SK-N-SH (cell line): ENCODE data around the gene GAP43. TPM values are rescaled to one million over a fixed set of nuclear protein-coding genes. Genes with fewer than 3 reads are reported as not detected.

ENCODE experiments used
- CTCF ChIA-PET: fragments of 300-600, 350-600 bp; formaldehyde crosslinking; extraction: SDS; loops from one replicate; lab custom pipeline; 2021; lab: Yijun Ruan, JAX
- POLR2A ChIA-PET: fragments of 350-600 bp; sonication (Branson Sonifier 250); formaldehyde crosslinking; extraction: SDS; loops from one replicate; lab custom pipeline; 2020; ENCODE audit warnings: antibody characterized with exemption, inconsistent platforms; lab: Yijun Ruan, JAX
- DNase-seq: peaks from one replicate; pipeline ENCODE4 v3.0.0; 2012
- H2AFZ ChIP-seq: fragments of 200-600 bp; sonication (generic); 2 replicates; pipeline ENCODE4 v1.8.1; 2016; ENCODE audit warnings: antibody characterized with exemption, mild to moderate bottlenecking, low read depth
- H3F3A ChIP-seq: fragments of 200-600 bp; sonication (generic); replicated peaks from 2 replicates; pipeline ENCODE3; 2016; ENCODE audit warnings: antibody characterized with exemption, mild to moderate bottlenecking; ENCODE audit not compliant: insufficient read depth
- H3K27ac ChIP-seq, 2 experiments: fragments of 200-500 bp in 1 of 2; fragments of 200-600 bp in 1 of 2; sonication (Bioruptor generic) in 1 of 2; sonication (generic), shearing (Covaris generic) in 1 of 2; 2 replicates each; pipeline versions ENCODE4 v1.5.1 to v1.6.1; 2014 to 2016; ENCODE audit warnings: low read depth in 2 of 2, inconsistent platforms in 1 of 2, low read length in 1 of 2, mild to moderate bottlenecking in 1 of 2, mixed read lengths in 1 of 2
- H3K27me3 ChIP-seq: fragments of 200-600 bp; sonication (generic), shearing (Covaris generic); 2 replicates; pipeline ENCODE4 v1.6.1; 2016; ENCODE audit warnings: mixed run types; ENCODE audit not compliant: insufficient read depth
- H3K36me3 ChIP-seq, 2 experiments: fragments of 200-500 bp in 1 of 2; fragments of 200-600 bp in 1 of 2; sonication (Bioruptor generic) in 1 of 2; sonication (generic) in 1 of 2; replicated peaks in 1 of 2; 2 replicates each; pipeline versions ENCODE3 to v1.5.1; 2014 to 2016; ENCODE audit warnings: low read length in 1 of 2, mild to moderate bottlenecking in 1 of 2; ENCODE audit not compliant: insufficient read depth in 2 of 2, control insufficient read depth in 1 of 2
- H3K4me1 ChIP-seq, 2 experiments: fragments of 200-500 bp in 1 of 2; fragments of 200-600 bp in 1 of 2; sonication (Bioruptor generic) in 1 of 2; sonication (generic), shearing (Covaris generic) in 1 of 2; 2 replicates each; pipeline versions ENCODE4 v1.5.1 to v1.6.1; 2014 to 2016; ENCODE audit warnings: low read depth in 1 of 2, low read length in 1 of 2, mixed run types in 1 of 2; ENCODE audit not compliant: insufficient read depth in 2 of 2, control insufficient read depth in 1 of 2
- H3K4me2 ChIP-seq: fragments of 200-600 bp; sonication (generic), shearing (Covaris generic); 2 replicates; pipeline ENCODE4 v1.6.1; 2017; ENCODE audit warnings: mixed run types
- H3K4me3 ChIP-seq, 2 experiments: fragments of 200-500 bp in 1 of 2; fragments of 200-600 bp in 1 of 2; sonication (Bioruptor generic) in 1 of 2; sonication (generic), shearing (Covaris generic) in 1 of 2; 2 replicates each; pipeline versions ENCODE4 v1.5.1 to v1.8.1; 2014 to 2016; ENCODE audit warnings: low read depth in 2 of 2, inconsistent platforms in 1 of 2, low read length in 1 of 2, mild to moderate bottlenecking in 1 of 2, mixed read lengths in 1 of 2, moderate library complexity in 1 of 2
- H3K79me2 ChIP-seq: fragments of 200-600 bp; sonication (generic); 2 replicates; pipeline ENCODE4 v1.8.1; 2017; ENCODE audit warnings: mild to moderate bottlenecking; ENCODE audit not compliant: insufficient read depth
- H3K9ac ChIP-seq: fragments of 200-600 bp; sonication (generic); 2 replicates; pipeline ENCODE4 v1.6.1; 2017; ENCODE audit warnings: mixed run types
- H3K9me2 ChIP-seq: fragments of 200-600 bp; sonication (generic); 2 replicates; pipeline ENCODE4 v1.6.1; 2017; ENCODE audit warnings: mixed run types
- H3K9me3 ChIP-seq: fragments of 200-600 bp; sonication (generic); 2 replicates; pipeline ENCODE4 v1.6.1; 2017; ENCODE audit warnings: mixed run types, mild to moderate bottlenecking, moderate library complexity
- H4K20me1 ChIP-seq: fragments of 200-600 bp; sonication (generic); 2 replicates; pipeline ENCODE4 v1.6.1; 2017; ENCODE audit warnings: mild to moderate bottlenecking, mixed run types; ENCODE audit not compliant: insufficient read depth
- CHD2 ChIP-seq: fragments of 150-350 bp; IDR thresholded peaks from 2 replicates; pipeline ENCODE4 v1.6.1; 2018; ENCODE audit warnings: low read length; ENCODE audit not compliant: partially characterized antibody
- CTCF ChIP-seq: fragments of 200-600 bp; sonication (generic); IDR thresholded peaks from 2 replicates; pipeline ENCODE4 v1.6.1; 2017; ENCODE audit warnings: antibody characterized with exemption, mild to moderate bottlenecking, moderate library complexity
- EP300 ChIP-seq, 2 experiments: IDR thresholded peaks; 2 replicates each; pipeline versions ENCODE4 v1.4.0 to v1.6.1; 2012; ENCODE audit warnings: borderline replicate concordance in 1 of 2, low read depth in 1 of 2, low read length in 1 of 2
- EZH2phosphoT487 ChIP-seq: fragments of 200-600 bp; sonication (generic); IDR thresholded peaks from 2 replicates; pipeline ENCODE4 v1.6.1; 2017; ENCODE audit warnings: low read depth, mixed run types, mild to moderate bottlenecking, antibody characterized with exemption, moderate library complexity, borderline replicate concordance
- FOSL2 ChIP-seq: IDR thresholded peaks from 2 replicates; pipeline ENCODE4 v1.4.0; 2012; ENCODE audit warnings: low read depth, mild to moderate bottlenecking, moderate library complexity, borderline replicate concordance
- FOXJ3 ChIP-seq: sonication (generic); formaldehyde crosslinking; IDR thresholded peaks from 2 replicates; pipeline ENCODE4 v1.5.1; 2020; ENCODE audit warnings: mild to moderate bottlenecking, missing genetic modification reagents
- GABPA ChIP-seq: IDR thresholded peaks from 2 replicates; pipeline ENCODE4 v1.4.0; 2012; ENCODE audit warnings: low read depth, mild to moderate bottlenecking
- JUND ChIP-seq: IDR thresholded peaks from 2 replicates; pipeline ENCODE4 v1.4.0; 2012
- MXI1 ChIP-seq: IDR thresholded peaks from 2 replicates; pipeline ENCODE4 v1.6.1; 2012; ENCODE audit warnings: mild to moderate bottlenecking, low read depth, low read length, improper control_type of control experiment
- NFIC ChIP-seq: IDR thresholded peaks from 2 replicates; pipeline ENCODE4 v1.4.0; 2012; ENCODE audit warnings: borderline replicate concordance
- NRF1 ChIP-seq: IDR thresholded peaks from 2 replicates; pipeline ENCODE4 v1.6.1; 2012; ENCODE audit warnings: low read depth, mild to moderate bottlenecking, low read length
- REST ChIP-seq: IDR thresholded peaks from 2 replicates; pipeline ENCODE4 v1.6.1; 2012; ENCODE audit warnings: mild to moderate bottlenecking, low read depth, low read length, moderate library complexity
- RXRA ChIP-seq: IDR thresholded peaks from 2 replicates; pipeline ENCODE4 v1.4.0; 2012; ENCODE audit warnings: low read depth, mild to moderate bottlenecking, borderline replicate concordance
- SIN3A ChIP-seq: IDR thresholded peaks from 2 replicates; pipeline ENCODE4 v1.6.1; 2012; ENCODE audit warnings: low read depth, mild to moderate bottlenecking, low read length, moderate library complexity, borderline replicate concordance
- SMC3 ChIP-seq: IDR thresholded peaks from 2 replicates; pipeline ENCODE4 v1.6.1; 2012; ENCODE audit warnings: low read depth, low read length, improper control_type of control experiment
- TCF12 ChIP-seq: IDR thresholded peaks from 2 replicates; pipeline ENCODE4 v1.4.0; 2012
- TEAD4 ChIP-seq: IDR thresholded peaks from 2 replicates; pipeline ENCODE4 v1.4.0; 2012; ENCODE audit warnings: mild to moderate bottlenecking, borderline replicate concordance; ENCODE audit not compliant: insufficient read depth
- YY1 ChIP-seq: IDR thresholded peaks from 2 replicates; pipeline ENCODE4 v1.4.0; 2012; ENCODE audit warnings: low read depth, mild to moderate bottlenecking
- WGBS: methylation state at CpG from one replicate; pipeline ENCODE4 v1.1.6; 2017; ENCODE audit warnings: low lambda C conversion rate; 5-methylcytosine and 5-hydroxymethylcytosine counted together
- polyA plus RNA-seq, 3 experiments: library from polyadenylated mRNA; depleted of rRNA; stranded (reverse); fragments of >200 nt; gene quantifications; 2 replicates each; pipeline ENCODE4 v1.2.3, GENCODE V29; 2012
- TF ChIP-seq, protein P1 (sequence below): IDR thresholded peaks from 2 replicates; pipeline ENCODE4 v1.4.0; 2012; ENCODE audit warnings: low read depth, borderline replicate concordance
- TF ChIP-seq, protein P2 (sequence below): fragments of 150-350 bp; IDR thresholded peaks from 2 replicates; pipeline ENCODE4 v1.6.1; 2016; ENCODE audit warnings: mild to moderate bottlenecking, low read depth, low read length
- TF ChIP-seq, protein P3 (sequence below): IDR thresholded peaks from 2 replicates; pipeline ENCODE4 v1.4.0; 2012; ENCODE audit warnings: low read depth, borderline replicate concordance
- TF ChIP-seq, protein P4 (sequence below): fragments of 150-350 bp; IDR thresholded peaks from 2 replicates; pipeline ENCODE4 v1.6.1; 2017; ENCODE audit warnings: antibody characterized with exemption, low read length, low read depth, borderline replicate concordance

The GAP43 gene
- polyA plus RNA-seq, 1 of the 3 experiments (the other 2 are of a cell fraction): 14.0 TPM

- WGBS: 22% methylated on average over 5 of the region's 5 CpGs
- CTCF ChIA-PET: interaction anchor here (1.1 to 6.8 kb wide), 4 partner anchors 9 to 495 kb away, joined by 3 to 41 read pairs (median 11); no protein-coding TSS in a partner anchor
- H3K79me2 ChIP-seq: no peaks in the 10 kb centered on the region
- H3K36me3 ChIP-seq: no peaks in the 10 kb centered on the region
- peak overlapping the region; percentile 23; the same call in 1 of the 2 replicates for H3K4me2 ChIP-seq
- H3K9me3 ChIP-seq: no peaks in the 10 kb centered on the region
- H3K4me1 ChIP-seq: peaks cover 34 to 53% of the 10 kb centered on the region in 2 experiments; a peak in 3 of 4 replicates
- POLR2A ChIA-PET: interaction anchor here (0.8 to 2.2 kb wide), 5 partner anchors 14 to 565 kb away, joined by 3 to 21 read pairs (median 5); no protein-coding TSS in a partner anchor
- peak overlapping the region; percentile 63 to 99 for H3K27ac ChIP-seq
- no peaks in the 10 kb centered on the region for H4K20me1 ChIP-seq
- no peak overlapping the region for H3K9ac ChIP-seq
- H3F3A ChIP-seq: peaks cover 19% of the 10 kb centered on the region
- H2AFZ ChIP-seq: peak overlapping the region; percentile 38; the same call in 1 of the 2 replicates
- no peaks in the 10 kb centered on the region for H3K27me3 ChIP-seq
- H3K9me2 ChIP-seq: no peaks in the 10 kb centered on the region
- peak; percentile 73 for DNase-seq
- 0 out of 4 replicates have a peak overlapping the region, but pooled peaks of 1 of the 2 experiments have one; percentile 3 for H3K4me3 ChIP-seq
- TF ChIP-seq NFIC (peak; percentile 89), RXRA (no peak), CTCF (no peak), CHD2 (peak; percentile 79), MXI1 (no peak), REST (no peak), TCF12 (peak; percentile 51), TEAD4 (no peak), EZH2phosphoT487 (no peak), FOXJ3 (CRISPR knock-in tag) (no peak; the same call in none of the 2 replicates), JUND (peak; percentile 14; the same call in 1 of the 2 replicates), SIN3A (no peak), NRF1 (no peak), FOSL2 (no peak), EP300 (IDR thresholded peaks at IDR 0.05; ENCODE audit: borderline replicate concordance in 1 of 2, low read depth in 1 of 2, low read length in 1 of 2) (peak in 1 of 2 experiments; percentile 82; a peak in 2 of 4 replicates), SMC3 (peak; percentile 7; the same call in 1 of the 2 replicates), GABPA (no peak), YY1 (no peak)
- TF ChIP-seq, protein P1, sequence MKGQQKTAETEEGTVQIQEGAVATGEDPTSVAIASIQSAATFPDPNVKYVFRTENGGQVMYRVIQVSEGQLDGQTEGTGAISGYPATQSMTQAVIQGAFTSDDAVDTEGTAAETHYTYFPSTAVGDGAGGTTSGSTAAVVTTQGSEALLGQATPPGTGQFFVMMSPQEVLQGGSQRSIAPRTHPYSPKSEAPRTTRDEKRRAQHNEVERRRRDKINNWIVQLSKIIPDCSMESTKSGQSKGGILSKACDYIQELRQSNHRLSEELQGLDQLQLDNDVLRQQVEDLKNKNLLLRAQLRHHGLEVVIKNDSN: 0 out of 2 replicates have a peak, but pooled peaks have one; percentile 11
- TF ChIP-seq, protein P2, sequence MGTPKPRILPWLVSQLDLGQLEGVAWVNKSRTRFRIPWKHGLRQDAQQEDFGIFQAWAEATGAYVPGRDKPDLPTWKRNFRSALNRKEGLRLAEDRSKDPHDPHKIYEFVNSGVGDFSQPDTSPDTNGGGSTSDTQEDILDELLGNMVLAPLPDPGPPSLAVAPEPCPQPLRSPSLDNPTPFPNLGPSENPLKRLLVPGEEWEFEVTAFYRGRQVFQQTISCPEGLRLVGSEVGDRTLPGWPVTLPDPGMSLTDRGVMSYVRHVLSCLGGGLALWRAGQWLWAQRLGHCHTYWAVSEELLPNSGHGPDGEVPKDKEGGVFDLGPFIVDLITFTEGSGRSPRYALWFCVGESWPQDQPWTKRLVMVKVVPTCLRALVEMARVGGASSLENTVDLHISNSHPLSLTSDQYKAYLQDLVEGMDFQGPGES: no peak
- TF ChIP-seq, protein P3, sequence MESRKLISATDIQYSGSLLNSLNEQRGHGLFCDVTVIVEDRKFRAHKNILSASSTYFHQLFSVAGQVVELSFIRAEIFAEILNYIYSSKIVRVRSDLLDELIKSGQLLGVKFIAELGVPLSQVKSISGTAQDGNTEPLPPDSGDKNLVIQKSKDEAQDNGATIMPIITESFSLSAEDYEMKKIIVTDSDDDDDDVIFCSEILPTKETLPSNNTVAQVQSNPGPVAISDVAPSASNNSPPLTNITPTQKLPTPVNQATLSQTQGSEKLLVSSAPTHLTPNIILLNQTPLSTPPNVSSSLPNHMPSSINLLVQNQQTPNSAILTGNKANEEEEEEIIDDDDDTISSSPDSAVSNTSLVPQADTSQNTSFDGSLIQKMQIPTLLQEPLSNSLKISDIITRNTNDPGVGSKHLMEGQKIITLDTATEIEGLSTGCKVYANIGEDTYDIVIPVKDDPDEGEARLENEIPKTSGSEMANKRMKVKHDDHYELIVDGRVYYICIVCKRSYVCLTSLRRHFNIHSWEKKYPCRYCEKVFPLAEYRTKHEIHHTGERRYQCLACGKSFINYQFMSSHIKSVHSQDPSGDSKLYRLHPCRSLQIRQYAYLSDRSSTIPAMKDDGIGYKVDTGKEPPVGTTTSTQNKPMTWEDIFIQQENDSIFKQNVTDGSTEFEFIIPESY: no peak
- TF ChIP-seq, protein P4, sequence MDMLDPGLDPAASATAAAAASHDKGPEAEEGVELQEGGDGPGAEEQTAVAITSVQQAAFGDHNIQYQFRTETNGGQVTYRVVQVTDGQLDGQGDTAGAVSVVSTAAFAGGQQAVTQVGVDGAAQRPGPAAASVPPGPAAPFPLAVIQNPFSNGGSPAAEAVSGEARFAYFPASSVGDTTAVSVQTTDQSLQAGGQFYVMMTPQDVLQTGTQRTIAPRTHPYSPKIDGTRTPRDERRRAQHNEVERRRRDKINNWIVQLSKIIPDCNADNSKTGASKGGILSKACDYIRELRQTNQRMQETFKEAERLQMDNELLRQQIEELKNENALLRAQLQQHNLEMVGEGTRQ: no peak
Observed at GRCh38 chr3:115713284-115713683, 90.0 kb downstream of the GAP43 start.
